ENCODE measurements around the gene HRH1. TPM values are rescaled to one million over a fixed set of nuclear protein-coding genes. Genes with fewer than 3 reads are reported as not detected.

HRH1 gene
- total and polyA plus RNA-seq, 11 donors, result 0.40 to 4.3 (median 1.3) TPM

DNA sequence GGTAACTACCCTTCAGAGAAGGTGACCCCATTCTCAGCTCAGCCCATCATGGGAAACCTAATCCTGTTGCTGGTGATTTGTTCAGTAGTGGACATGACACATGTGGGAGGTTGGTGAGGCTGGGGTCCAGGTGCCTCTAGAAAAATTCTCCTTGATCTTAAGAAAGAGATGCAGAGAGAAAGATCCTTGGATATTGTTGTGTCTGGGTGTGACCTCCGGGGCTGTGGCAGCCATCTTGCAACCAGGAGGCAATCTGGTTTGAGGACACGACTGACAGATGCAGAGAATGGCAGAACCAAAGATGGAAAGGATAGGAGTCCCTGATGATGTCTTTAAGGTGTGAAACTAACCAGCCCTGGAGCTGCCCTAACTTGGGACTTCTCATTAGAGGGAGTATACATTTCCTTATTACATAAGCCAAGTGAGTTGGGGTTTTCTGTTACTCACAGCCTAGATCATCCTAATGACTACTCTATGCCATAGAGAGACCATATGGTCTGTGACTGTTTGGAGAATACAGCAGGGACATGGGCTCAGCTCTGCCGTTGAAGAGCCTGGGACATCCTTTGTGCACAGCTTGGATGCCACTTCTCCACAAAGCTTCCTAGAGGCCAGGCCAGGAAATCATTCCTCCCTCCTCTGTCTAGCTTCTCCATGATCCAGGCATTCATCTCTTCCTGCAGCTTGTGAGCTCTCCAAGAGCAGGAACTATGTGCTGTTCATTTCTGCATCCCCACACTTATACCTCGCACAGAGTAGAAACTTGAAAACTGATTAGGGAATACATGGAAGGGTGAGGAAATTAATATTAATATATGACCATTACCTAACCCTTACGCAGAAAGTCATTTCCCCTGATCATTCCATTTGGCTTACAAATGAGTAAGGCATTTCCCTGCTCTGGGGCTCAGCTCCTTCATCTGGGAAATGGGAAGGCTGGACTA lies 45.9 kb downstream of the HRH1 start:
- 80 to 86% (median 84%) methylated on average over 5 of the region's 5 CpGs for WGBS, 4 donors
- no peak for ATAC-seq

GRCh38 chr3:11201251-11202019 lies 47.1 kb downstream of the HRH1 start:
- peaks cover 0 to 22% (median 5%) of the 10 kb centered on the region in 12 donors for H3K4me1 ChIP-seq
- no peak overlapping the region for H3K4me3 ChIP-seq
- intact Hi-C loops (cut with DNase I), result loop anchor here in 5 of 10 donors (5.0 to 10.0 kb wide), 4 partner anchors 44 to 257 kb away; no protein-coding TSS in a partner anchor
- peak overlapping the region in 7 of 12 donors; percentile 22 to 67 (median 44) for H3K27ac ChIP-seq
- ATAC-seq, result peak; percentile 54 to 86 (median 78)
- no peaks in the 10 kb centered on the region for H3K9me3 ChIP-seq
- 46 to 68% (median 61%) methylated on average over 7 of the region's 7 CpGs for WGBS, 4 donors
- H3K36me3 ChIP-seq, result no peaks in the 10 kb centered on the region
- H3K27me3 ChIP-seq, result no peaks in the 10 kb centered on the region
- peak in 2 of 5 donors; percentile 34 to 54 for DNase-seq
- TF ChIP-seq, protein P1, sequence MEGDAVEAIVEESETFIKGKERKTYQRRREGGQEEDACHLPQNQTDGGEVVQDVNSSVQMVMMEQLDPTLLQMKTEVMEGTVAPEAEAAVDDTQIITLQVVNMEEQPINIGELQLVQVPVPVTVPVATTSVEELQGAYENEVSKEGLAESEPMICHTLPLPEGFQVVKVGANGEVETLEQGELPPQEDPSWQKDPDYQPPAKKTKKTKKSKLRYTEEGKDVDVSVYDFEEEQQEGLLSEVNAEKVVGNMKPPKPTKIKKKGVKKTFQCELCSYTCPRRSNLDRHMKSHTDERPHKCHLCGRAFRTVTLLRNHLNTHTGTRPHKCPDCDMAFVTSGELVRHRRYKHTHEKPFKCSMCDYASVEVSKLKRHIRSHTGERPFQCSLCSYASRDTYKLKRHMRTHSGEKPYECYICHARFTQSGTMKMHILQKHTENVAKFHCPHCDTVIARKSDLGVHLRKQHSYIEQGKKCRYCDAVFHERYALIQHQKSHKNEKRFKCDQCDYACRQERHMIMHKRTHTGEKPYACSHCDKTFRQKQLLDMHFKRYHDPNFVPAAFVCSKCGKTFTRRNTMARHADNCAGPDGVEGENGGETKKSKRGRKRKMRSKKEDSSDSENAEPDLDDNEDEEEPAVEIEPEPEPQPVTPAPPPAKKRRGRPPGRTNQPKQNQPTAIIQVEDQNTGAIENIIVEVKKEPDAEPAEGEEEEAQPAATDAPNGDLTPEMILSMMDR (IDR thresholded peaks at IDR 0.05), result no peak
- no peak for TF ChIP-seq POLR2A (IDR thresholded peaks at IDR 0.05)

More for the DNA sequence above, 45.9 kb downstream of the HRH1 start:
- Histone ChIP-seq H3K36me3 (no peaks in the 10 kb centered on the region), H3K4me1 (peaks cover 0 to 33% (median 9%) of the 10 kb centered on the region in 12 donors), H3K4me3 (no peak overlapping the region), H3K27ac (peak overlapping the region in 1 of 12 donors; percentile 13), H3K27me3 (no peaks in the 10 kb centered on the region), H3K9me3 (no peaks in the 10 kb centered on the region)
- intact Hi-C loops (cut with DNase I), result loop anchor here in 5 of 10 donors (5.0 to 10.0 kb wide), 4 partner anchors 43 to 255 kb away; no protein-coding TSS in a partner anchor
- no peak for DNase-seq
- TF ChIP-seq, protein P1 (IDR thresholded peaks at IDR 0.05), result no peak
- TF ChIP-seq POLR2A (IDR thresholded peaks at IDR 0.05), result no peak

DNA sequence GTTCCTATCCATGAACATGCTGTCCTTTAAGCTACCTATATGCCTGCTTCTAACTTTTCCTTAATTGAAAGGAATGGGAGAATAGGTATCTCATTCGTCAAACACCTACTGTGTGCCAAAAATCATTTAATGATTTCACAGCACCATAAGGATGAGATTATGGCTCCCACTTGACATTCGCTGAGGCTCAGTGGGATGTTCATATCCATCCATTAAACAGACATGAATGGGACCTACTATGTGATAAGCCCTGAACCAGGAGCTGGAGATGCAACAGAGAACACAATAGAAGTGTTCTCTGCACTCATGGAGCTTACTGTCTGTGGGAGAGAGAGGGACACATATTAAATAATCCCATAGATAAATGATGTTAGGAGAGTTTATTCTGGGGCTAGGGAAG lies 49.7 kb downstream of the HRH1 start:
- ATAC-seq (no peak), DNase-seq (no peak)
- intact Hi-C loops (cut with DNase I), result loop anchor here in 5 of 10 donors (1.0 to 10.0 kb wide), 6 partner anchors 26 to 259 kb away; partner anchors contain the start of gene HRH1 (in 1 of the 5)
- Histone ChIP-seq H3K27ac (no peak overlapping the region), H3K9me3 (no peaks in the 10 kb centered on the region), H3K4me1 (peaks cover 0 to 18% (median 5%) of the 10 kb centered on the region in 12 donors), H3K27me3 (no peaks in the 10 kb centered on the region), H3K36me3 (no peaks in the 10 kb centered on the region), H3K4me3 (no peak overlapping the region)
- 92 to 98% (median 96%) methylated on average over 2 of the region's 2 CpGs for WGBS, 4 donors
- no peak for TF ChIP-seq POLR2A (IDR thresholded peaks at IDR 0.05)
- TF ChIP-seq, protein P1 (IDR thresholded peaks at IDR 0.05), result no peak

Data from heart left ventricle (tissue), 16 donors.